ENCODE data around the gene WDR41.

DNA sequence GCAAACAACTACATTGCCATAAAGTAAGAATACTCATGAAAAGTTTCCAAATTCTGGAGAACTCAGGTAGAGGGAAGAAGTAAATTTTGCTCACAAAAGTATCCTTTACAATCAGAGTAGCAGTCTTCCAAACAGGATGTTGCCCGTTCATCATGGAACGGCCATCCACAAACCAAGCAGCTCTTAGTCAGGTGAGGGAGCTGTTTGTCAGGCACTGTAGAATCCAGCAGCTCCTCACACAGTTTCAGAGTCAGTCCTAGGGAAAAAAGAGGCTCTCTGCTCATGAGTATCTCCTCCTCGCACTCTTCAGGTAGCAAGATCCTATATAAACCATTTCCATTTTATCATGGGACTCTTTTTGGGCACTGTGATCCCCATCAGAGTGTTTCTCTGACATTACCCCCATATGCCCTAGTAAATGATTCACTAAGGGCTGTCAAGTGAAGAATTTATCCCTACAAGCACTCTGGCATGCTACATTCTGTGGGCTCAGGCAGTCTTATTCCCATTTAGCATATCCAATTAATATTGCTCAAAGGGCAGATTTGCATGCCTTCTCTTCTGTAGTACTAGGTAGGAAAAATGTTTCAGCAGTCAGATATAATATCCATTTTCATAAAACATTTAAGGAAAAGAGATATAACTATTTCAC, 97.9 kb downstream of the WDR41 start:
- TF ChIP-seq, protein P1, sequence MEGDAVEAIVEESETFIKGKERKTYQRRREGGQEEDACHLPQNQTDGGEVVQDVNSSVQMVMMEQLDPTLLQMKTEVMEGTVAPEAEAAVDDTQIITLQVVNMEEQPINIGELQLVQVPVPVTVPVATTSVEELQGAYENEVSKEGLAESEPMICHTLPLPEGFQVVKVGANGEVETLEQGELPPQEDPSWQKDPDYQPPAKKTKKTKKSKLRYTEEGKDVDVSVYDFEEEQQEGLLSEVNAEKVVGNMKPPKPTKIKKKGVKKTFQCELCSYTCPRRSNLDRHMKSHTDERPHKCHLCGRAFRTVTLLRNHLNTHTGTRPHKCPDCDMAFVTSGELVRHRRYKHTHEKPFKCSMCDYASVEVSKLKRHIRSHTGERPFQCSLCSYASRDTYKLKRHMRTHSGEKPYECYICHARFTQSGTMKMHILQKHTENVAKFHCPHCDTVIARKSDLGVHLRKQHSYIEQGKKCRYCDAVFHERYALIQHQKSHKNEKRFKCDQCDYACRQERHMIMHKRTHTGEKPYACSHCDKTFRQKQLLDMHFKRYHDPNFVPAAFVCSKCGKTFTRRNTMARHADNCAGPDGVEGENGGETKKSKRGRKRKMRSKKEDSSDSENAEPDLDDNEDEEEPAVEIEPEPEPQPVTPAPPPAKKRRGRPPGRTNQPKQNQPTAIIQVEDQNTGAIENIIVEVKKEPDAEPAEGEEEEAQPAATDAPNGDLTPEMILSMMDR (IDR thresholded peaks at IDR 0.05; ENCODE audit: low read depth, low read length), result no peak
- TF ChIP-seq POLR2A (IDR thresholded peaks at IDR 0.05; ENCODE audit: extremely low read depth, insufficient read length), result no peak
